ENCODE results near the gene RASAL1. TPM values are rescaled to one million over a fixed set of nuclear protein-coding genes. Genes with fewer than 3 reads are reported as not detected.

Gene RASAL1
- polyA plus RNA-seq, 1 of the 3 experiments (the other 2 are of a cell fraction): not detected

DNA sequence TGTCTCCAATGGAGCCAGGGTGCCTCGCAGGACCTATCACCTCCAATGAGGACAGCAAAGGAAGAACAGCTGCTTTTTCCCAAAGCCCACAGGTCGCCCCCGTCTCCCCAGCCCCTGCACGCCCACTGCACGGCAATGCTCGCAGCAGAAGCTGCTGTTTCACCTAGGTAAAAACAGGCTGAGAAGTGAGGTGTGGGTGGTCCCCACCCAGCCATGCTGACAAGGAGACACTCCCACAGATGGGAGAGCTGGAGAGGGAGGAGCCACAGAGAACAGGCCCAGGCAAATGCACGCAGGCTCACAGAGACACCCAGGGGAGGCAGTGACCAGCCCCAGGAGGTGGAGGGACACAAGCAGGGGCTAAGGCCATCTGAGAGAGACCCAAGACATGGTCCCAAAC lies 24.4 kb upstream of the RASAL1 start (continued):
- TF ChIP-seq FOXM1 (IDR thresholded peaks at IDR 0.05; ENCODE audit: low read depth) (no peak), TAF1 (IDR thresholded peaks at IDR 0.05; ENCODE audit: borderline replicate concordance, low read depth, low read length) (no peak), RCOR1 (IDR thresholded peaks at IDR 0.05; ENCODE audit: low read length) (no peak), RFX5 (IDR thresholded peaks at IDR 0.05; ENCODE audit: low read length) (no peak)
- TF ChIP-seq, protein P1, sequence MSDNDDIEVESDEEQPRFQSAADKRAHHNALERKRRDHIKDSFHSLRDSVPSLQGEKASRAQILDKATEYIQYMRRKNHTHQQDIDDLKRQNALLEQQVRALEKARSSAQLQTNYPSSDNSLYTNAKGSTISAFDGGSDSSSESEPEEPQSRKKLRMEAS (IDR thresholded peaks at IDR 0.05; ENCODE audit: low read depth): no peak

DNA sequence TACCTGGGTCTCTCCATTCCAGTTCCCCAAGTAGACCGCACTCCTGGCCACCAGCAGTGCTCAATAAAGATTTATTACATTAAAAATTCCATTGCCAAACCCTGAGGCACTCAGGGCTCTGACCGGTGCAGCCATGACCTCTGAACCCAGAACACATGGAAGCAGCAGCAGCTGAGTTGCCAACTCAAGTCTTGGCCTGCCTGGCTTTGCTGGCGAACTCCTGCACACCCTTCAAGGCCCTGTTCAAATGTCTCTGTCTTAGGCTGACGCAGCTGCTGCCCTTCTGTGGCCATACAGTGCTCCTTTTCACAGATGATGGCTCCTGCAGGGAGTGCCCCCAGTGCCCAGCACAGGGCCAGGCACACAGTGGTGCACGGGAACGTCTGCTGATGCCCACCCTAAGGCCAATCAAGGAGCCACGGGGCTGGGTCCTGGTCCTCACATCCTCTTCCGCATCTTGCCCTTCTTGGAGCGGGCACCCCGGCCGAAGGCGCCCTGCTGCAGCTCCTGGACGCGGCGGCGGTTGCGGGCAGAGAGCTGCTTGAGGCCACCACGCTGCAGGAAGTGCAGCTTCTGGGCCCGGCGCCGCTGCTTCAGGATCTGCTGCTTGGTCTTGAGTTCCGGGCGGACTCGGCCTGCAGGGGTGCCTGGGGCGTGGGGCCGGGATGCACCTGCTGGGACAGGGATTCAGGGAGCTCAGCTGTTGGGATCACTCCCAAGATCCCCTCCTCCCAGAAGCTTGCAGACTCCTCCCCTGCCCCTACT lies 23.1 kb upstream of the RASAL1 start:
- Histone ChIP-seq H3F3A (replicated peaks; ENCODE audit: insufficient read depth) (peaks cover 10% of the 10 kb centered on the region), H3K79me2 (ENCODE audit: insufficient read depth) (no peaks in the 10 kb centered on the region)

DNA sequence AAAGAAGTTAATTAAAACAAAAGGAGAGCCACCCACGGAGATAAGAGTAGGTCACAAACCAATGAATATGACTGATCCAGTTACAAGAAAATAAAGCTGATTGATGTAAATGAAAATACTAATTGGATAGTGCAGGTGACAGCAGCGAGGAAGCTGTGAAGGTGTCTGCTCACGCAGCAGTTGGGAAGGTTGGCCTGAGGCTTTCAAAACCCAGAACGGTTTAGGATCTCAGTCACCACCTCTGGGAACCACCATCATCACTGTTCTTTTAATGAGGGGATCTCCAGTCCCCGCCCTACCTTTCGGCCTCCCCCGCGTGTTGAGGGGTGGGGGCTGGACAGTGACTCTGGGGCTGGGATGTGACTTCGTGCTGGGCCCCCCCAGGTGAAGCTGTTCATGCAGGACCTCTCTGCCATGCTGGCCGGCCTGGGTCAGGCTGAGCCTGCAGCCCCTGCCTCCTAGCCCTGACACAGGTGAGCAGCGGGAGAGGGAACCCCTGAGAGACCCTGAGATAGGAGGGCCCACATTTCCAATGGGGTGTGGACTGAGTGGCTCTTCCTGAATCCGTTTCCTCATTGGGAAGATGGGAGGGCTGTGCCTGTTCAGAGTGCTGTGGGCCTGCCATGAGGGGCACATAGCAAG lies 21.8 kb upstream of the RASAL1 start:
- H3F3A ChIP-seq (replicated peaks; ENCODE audit: insufficient read depth): peaks cover 13% of the 10 kb centered on the region
- POLR2A ChIA-PET: no interaction called here
- H3K4me1 ChIP-seq (ENCODE audit: control insufficient read depth in 1 of 2, insufficient read depth in 2 of 2, low read depth in 1 of 2, low read length in 1 of 2): peaks cover 6 to 22% of the 10 kb centered on the region in 2 experiments; a peak in 2 of 4 replicates
- no peaks in the 10 kb centered on the region for H3K79me2 ChIP-seq (ENCODE audit: insufficient read depth)
- no peak overlapping the region for H3K27ac ChIP-seq (ENCODE audit: low read depth in 2 of 2, low read length in 1 of 2)
- no peak for DNase-seq
- H3K9me2 ChIP-seq: no peaks in the 10 kb centered on the region
- no peak overlapping the region for H3K9ac ChIP-seq
- H3K4me3 ChIP-seq (ENCODE audit: low read depth in 2 of 2, low read length in 1 of 2): no peak overlapping the region
- no peak overlapping the region for H3K4me2 ChIP-seq
- 94% methylated on average over 10 of the region's 12 CpGs for WGBS (ENCODE audit: low lambda C conversion rate)
- peaks cover 18% of the 10 kb centered on the region for H3K27me3 ChIP-seq (ENCODE audit: insufficient read depth)
- H2AFZ ChIP-seq (ENCODE audit: low read depth): no peak overlapping the region
- H3K9me3 ChIP-seq: no peaks in the 10 kb centered on the region
- CTCF ChIA-PET: interaction anchor here (1.5 to 5.6 kb wide), 3 partner anchors 15 to 109 kb away, joined by 4 to 27 read pairs (median 5); no protein-coding TSS in a partner anchor
- H3K36me3 ChIP-seq (replicated peaks in 1 of 2; ENCODE audit: control insufficient read depth in 1 of 2, insufficient read depth in 2 of 2, low read length in 1 of 2): peaks cover 5 to 35% of the 10 kb centered on the region in 2 experiments
- H4K20me1 ChIP-seq (ENCODE audit: insufficient read depth): peaks cover 6% of the 10 kb centered on the region; the same call in 1 of the 2 replicates
- TF ChIP-seq TEAD4 (IDR thresholded peaks at IDR 0.05; ENCODE audit: borderline replicate concordance, insufficient read depth): no peak
- TF ChIP-seq TCF12 (IDR thresholded peaks at IDR 0.05): no peak
- no peak for TF ChIP-seq GABPA (IDR thresholded peaks at IDR 0.05; ENCODE audit: low read depth)
- no peak for TF ChIP-seq FOSL2 (IDR thresholded peaks at IDR 0.05; ENCODE audit: borderline replicate concordance, low read depth)
- TF ChIP-seq, protein P1 (IDR thresholded peaks at IDR 0.05; ENCODE audit: low read depth): no peak
- TF ChIP-seq, protein P2, sequence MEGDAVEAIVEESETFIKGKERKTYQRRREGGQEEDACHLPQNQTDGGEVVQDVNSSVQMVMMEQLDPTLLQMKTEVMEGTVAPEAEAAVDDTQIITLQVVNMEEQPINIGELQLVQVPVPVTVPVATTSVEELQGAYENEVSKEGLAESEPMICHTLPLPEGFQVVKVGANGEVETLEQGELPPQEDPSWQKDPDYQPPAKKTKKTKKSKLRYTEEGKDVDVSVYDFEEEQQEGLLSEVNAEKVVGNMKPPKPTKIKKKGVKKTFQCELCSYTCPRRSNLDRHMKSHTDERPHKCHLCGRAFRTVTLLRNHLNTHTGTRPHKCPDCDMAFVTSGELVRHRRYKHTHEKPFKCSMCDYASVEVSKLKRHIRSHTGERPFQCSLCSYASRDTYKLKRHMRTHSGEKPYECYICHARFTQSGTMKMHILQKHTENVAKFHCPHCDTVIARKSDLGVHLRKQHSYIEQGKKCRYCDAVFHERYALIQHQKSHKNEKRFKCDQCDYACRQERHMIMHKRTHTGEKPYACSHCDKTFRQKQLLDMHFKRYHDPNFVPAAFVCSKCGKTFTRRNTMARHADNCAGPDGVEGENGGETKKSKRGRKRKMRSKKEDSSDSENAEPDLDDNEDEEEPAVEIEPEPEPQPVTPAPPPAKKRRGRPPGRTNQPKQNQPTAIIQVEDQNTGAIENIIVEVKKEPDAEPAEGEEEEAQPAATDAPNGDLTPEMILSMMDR (IDR thresholded peaks at IDR 0.05): no peak
- TF ChIP-seq YY1 (IDR thresholded peaks at IDR 0.05; ENCODE audit: low read depth): no peak
- TF ChIP-seq, protein P3, sequence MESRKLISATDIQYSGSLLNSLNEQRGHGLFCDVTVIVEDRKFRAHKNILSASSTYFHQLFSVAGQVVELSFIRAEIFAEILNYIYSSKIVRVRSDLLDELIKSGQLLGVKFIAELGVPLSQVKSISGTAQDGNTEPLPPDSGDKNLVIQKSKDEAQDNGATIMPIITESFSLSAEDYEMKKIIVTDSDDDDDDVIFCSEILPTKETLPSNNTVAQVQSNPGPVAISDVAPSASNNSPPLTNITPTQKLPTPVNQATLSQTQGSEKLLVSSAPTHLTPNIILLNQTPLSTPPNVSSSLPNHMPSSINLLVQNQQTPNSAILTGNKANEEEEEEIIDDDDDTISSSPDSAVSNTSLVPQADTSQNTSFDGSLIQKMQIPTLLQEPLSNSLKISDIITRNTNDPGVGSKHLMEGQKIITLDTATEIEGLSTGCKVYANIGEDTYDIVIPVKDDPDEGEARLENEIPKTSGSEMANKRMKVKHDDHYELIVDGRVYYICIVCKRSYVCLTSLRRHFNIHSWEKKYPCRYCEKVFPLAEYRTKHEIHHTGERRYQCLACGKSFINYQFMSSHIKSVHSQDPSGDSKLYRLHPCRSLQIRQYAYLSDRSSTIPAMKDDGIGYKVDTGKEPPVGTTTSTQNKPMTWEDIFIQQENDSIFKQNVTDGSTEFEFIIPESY (IDR thresholded peaks at IDR 0.05; ENCODE audit: borderline replicate concordance, low read depth): no peak
- no peak for TF ChIP-seq GATA2 (CRISPR knock-in tag; IDR thresholded peaks at IDR 0.05)
- no peak for TF ChIP-seq SIN3A (IDR thresholded peaks at IDR 0.05; ENCODE audit: borderline replicate concordance, low read depth, low read length)
- TF ChIP-seq, protein P4, sequence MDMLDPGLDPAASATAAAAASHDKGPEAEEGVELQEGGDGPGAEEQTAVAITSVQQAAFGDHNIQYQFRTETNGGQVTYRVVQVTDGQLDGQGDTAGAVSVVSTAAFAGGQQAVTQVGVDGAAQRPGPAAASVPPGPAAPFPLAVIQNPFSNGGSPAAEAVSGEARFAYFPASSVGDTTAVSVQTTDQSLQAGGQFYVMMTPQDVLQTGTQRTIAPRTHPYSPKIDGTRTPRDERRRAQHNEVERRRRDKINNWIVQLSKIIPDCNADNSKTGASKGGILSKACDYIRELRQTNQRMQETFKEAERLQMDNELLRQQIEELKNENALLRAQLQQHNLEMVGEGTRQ (IDR thresholded peaks at IDR 0.05; ENCODE audit: borderline replicate concordance, low read depth, low read length): no peak
- no peak for TF ChIP-seq ELF1 (IDR thresholded peaks at IDR 0.05)
- no peak for TF ChIP-seq SMC3 (IDR thresholded peaks at IDR 0.05; ENCODE audit: low read depth, low read length)
- TF ChIP-seq TAF1 (IDR thresholded peaks at IDR 0.05; ENCODE audit: borderline replicate concordance, low read depth, low read length): no peak

More for the DNA sequence above, 23.1 kb upstream of the RASAL1 start:
- H3K36me3 ChIP-seq (replicated peaks in 1 of 2; ENCODE audit: control insufficient read depth in 1 of 2, insufficient read depth in 2 of 2, low read length in 1 of 2): peaks cover 5 to 42% of the 10 kb centered on the region in 2 experiments
- no peak overlapping the region for H3K27ac ChIP-seq (ENCODE audit: low read depth in 2 of 2, low read length in 1 of 2)
- 93% methylated on average over 15 of the region's 26 CpGs for WGBS (ENCODE audit: low lambda C conversion rate)
- H2AFZ ChIP-seq (ENCODE audit: low read depth): no peak overlapping the region
- CTCF ChIA-PET: interaction anchor here (1.1 to 5.6 kb wide), 6 partner anchors 8 to 110 kb away, joined by 3 to 27 read pairs (median 4); partner anchors contain the start of gene RASAL1
- TF ChIP-seq NRF1 (IDR thresholded peaks at IDR 0.05; ENCODE audit: low read depth, low read length): no peak
- no peak for TF ChIP-seq SIN3A (IDR thresholded peaks at IDR 0.05; ENCODE audit: borderline replicate concordance, low read depth, low read length)
- H3K4me1 ChIP-seq (ENCODE audit: control insufficient read depth in 1 of 2, insufficient read depth in 2 of 2, low read depth in 1 of 2, low read length in 1 of 2): peaks cover 7 to 28% of the 10 kb centered on the region in 2 experiments; a peak in 2 of 4 replicates
- H4K20me1 ChIP-seq (ENCODE audit: insufficient read depth): peaks cover 8% of the 10 kb centered on the region; the same call in 1 of the 2 replicates
- H3K9me2 ChIP-seq: no peaks in the 10 kb centered on the region
- no peak overlapping the region for H3K9ac ChIP-seq
- POLR2A ChIA-PET: no interaction called here
- H3K4me3 ChIP-seq (ENCODE audit: low read depth in 2 of 2, low read length in 1 of 2): no peak overlapping the region
- no peak for DNase-seq
- H3K27me3 ChIP-seq (ENCODE audit: insufficient read depth): peaks cover 12% of the 10 kb centered on the region; the same call in 1 of the 2 replicates
- no peaks in the 10 kb centered on the region for H3K9me3 ChIP-seq
- no peak overlapping the region for H3K4me2 ChIP-seq
